Esophagus muscularis mucosa (tissue), 4 donors: Measurements from ENCODE around the gene UBASH3B.

Source experiments
- EP300 ChIP-seq: sonication (generic); formaldehyde crosslinking; IDR thresholded peaks from one replicate; pipeline ENCODE4 v1.6.1; 2017; ENCODE audit warnings: antibody characterized with exemption
- POLR2AphosphoS5 ChIP-seq, 2 donors: sonication (generic); formaldehyde crosslinking; IDR thresholded peaks; one replicate each; pipeline ENCODE4 v1.6.1; 2017; ENCODE audit warnings: antibody characterized with exemption in 2 of 2
- TF ChIP-seq, protein P1 (sequence below), 3 experiments: fragments of 200-600 bp in 2 of 3; fragments of 450-650 bp in 1 of 3; sonication (generic) in 2 of 3; IDR thresholded peaks; one replicate each; pipeline ENCODE4 v1.5.1; 2017 to 2019; ENCODE audit warnings: antibody characterized with exemption in 3 of 3, mild to moderate bottlenecking in 2 of 3, moderate library complexity in 1 of 3

DNA sequence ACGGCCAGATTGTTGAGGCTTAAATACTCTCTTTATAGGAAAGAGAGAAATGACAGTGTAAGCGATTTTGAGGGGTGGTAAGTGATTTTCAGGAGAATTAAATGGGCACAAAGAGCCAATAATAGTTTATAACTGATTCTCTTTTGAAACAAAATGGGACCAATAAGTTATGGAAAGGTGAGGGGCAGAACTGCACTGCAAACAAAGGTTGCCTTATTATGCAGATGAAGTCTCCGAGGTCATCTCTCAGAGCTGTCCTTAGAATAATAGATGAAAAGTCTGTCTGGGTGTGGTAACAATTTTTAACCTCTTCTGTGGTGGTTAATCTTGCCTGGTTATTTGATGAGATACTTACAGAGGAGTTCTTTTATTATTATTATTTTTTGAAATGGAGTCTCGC lies 168.0 kb downstream of the UBASH3B start:
- TF ChIP-seq, protein P1, sequence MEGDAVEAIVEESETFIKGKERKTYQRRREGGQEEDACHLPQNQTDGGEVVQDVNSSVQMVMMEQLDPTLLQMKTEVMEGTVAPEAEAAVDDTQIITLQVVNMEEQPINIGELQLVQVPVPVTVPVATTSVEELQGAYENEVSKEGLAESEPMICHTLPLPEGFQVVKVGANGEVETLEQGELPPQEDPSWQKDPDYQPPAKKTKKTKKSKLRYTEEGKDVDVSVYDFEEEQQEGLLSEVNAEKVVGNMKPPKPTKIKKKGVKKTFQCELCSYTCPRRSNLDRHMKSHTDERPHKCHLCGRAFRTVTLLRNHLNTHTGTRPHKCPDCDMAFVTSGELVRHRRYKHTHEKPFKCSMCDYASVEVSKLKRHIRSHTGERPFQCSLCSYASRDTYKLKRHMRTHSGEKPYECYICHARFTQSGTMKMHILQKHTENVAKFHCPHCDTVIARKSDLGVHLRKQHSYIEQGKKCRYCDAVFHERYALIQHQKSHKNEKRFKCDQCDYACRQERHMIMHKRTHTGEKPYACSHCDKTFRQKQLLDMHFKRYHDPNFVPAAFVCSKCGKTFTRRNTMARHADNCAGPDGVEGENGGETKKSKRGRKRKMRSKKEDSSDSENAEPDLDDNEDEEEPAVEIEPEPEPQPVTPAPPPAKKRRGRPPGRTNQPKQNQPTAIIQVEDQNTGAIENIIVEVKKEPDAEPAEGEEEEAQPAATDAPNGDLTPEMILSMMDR (IDR thresholded peaks at IDR 0.05): no peak
- TF ChIP-seq EP300 (no peak), POLR2AphosphoS5 (IDR thresholded peaks at IDR 0.05) (no peak)
